ENCODE measurements around the gene NLGN2. TPM values are rescaled to one million over a fixed set of nuclear protein-coding genes. Genes with fewer than 3 reads are reported as not detected.

The NLGN2 gene
- total RNA-seq, 2 donors from 2014 or later = 78.5 to 121 TPM

DNA sequence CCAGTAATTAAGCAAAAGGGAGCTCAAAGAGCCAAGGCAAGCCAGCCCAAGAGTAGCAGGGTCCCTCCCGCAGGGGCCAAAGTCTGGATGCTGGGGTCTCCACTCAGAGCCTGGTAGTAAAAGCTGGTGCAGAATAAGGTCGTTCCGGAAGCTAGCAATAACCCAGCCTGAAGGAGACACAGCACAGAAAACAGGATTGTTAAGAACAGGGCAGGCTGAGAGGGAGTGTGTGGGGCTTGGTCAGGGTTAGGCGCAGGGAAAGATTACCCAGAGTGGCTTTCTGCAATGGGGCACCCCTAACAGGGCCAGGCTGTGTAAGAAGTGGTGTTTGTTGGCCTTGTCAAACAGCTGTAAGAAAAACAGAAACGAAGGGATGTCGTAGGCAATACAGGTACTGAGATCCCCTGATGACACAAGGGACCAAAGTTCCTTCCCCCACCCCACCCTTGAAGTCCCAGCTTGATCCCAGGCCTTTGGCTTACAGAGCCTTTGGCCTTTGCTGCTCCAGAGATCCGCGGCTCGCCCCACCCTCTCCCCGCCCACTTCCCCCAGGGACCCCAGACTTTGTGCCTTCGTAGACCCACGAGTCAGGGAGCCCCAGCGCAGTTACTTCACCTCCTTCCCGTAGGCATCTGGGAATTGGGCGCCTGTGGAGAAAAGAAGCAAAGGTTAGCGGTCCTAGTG is 4.5 kb upstream of the NLGN2 start:
- TF ChIP-seq, protein P1, sequence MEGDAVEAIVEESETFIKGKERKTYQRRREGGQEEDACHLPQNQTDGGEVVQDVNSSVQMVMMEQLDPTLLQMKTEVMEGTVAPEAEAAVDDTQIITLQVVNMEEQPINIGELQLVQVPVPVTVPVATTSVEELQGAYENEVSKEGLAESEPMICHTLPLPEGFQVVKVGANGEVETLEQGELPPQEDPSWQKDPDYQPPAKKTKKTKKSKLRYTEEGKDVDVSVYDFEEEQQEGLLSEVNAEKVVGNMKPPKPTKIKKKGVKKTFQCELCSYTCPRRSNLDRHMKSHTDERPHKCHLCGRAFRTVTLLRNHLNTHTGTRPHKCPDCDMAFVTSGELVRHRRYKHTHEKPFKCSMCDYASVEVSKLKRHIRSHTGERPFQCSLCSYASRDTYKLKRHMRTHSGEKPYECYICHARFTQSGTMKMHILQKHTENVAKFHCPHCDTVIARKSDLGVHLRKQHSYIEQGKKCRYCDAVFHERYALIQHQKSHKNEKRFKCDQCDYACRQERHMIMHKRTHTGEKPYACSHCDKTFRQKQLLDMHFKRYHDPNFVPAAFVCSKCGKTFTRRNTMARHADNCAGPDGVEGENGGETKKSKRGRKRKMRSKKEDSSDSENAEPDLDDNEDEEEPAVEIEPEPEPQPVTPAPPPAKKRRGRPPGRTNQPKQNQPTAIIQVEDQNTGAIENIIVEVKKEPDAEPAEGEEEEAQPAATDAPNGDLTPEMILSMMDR (conservative IDR thresholded peaks at IDR 0.05) = no peak
- DNase-seq = no peak

DNA sequence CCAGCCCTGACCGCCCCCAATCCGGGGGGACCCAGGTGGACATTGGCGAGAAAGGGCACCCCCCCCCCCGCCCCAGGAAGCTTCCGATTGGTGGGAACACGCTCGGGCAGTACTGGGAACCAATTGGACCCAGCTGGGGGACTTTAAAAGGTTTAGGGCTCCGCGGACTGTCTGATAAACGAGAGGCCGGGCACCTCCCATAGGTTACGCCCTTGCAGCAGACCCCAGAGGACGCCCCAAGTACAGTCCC is 4.0 kb upstream of the NLGN2 start:
- Histone ChIP-seq H3K9ac (ENCODE audit: extremely low read depth, low read length, poor library complexity, severe bottlenecking) (peak overlapping the region; percentile 62), H3K4me1 (ENCODE audit: control insufficient read depth, insufficient read depth, low read length) (no peaks in the 10 kb centered on the region), H3K4me3 (ENCODE audit: low read length) (peak overlapping the region; percentile 88), H3K9me3 (ENCODE audit: control insufficient read depth, low read length) (no peaks in the 10 kb centered on the region), H3K27ac (ENCODE audit: low read depth, low read length) (peak overlapping the region; percentile 77), H3K36me3 (ENCODE audit: control insufficient read depth, insufficient read depth, low read length) (peaks cover 7% of the 10 kb centered on the region), H3K27me3 (ENCODE audit: control insufficient read depth, insufficient read depth, low read length, poor library complexity, severe bottlenecking) (no peaks in the 10 kb centered on the region)
- Mint-ChIP-seq H3K27ac (peak overlapping the region; percentile 95), H3K4me3 (peak overlapping the region; percentile 77), H3K4me1 (peaks cover 20% of the 10 kb centered on the region), H3K27me3 (ENCODE audit: insufficient read depth) (peaks cover 9% of the 10 kb centered on the region), H3K36me3 (ENCODE audit: low read depth) (peaks cover 10% of the 10 kb centered on the region), H3K9me3 (no peaks in the 10 kb centered on the region)
- no peak for DNase-seq
- 0% methylated on average over 8 to 13 of the region's 13 CpGs for WGBS, 2 experiments (ENCODE audit: insufficient coverage in 1 of 2, insufficient read length in 1 of 2)
- TF ChIP-seq, protein P1 (conservative IDR thresholded peaks at IDR 0.05) = no peak

More for the DNA sequence above, 4.5 kb upstream of the NLGN2 start:
- Histone ChIP-seq H3K27ac (ENCODE audit: low read depth, low read length) (peak overlapping the region; percentile 77), H3K4me1 (ENCODE audit: control insufficient read depth, insufficient read depth, low read length) (no peaks in the 10 kb centered on the region), H3K27me3 (ENCODE audit: control insufficient read depth, insufficient read depth, low read length, poor library complexity, severe bottlenecking) (no peaks in the 10 kb centered on the region), H3K4me3 (ENCODE audit: low read length) (peak overlapping the region; percentile 88), H3K36me3 (ENCODE audit: control insufficient read depth, insufficient read depth, low read length) (peaks cover 5% of the 10 kb centered on the region), H3K9ac (ENCODE audit: extremely low read depth, low read length, poor library complexity, severe bottlenecking) (peak overlapping the region; percentile 62), H3K9me3 (ENCODE audit: control insufficient read depth, low read length) (no peaks in the 10 kb centered on the region)
- Mint-ChIP-seq H3K27ac (peak overlapping the region; percentile 95), H3K4me1 (peaks cover 20% of the 10 kb centered on the region), H3K27me3 (ENCODE audit: insufficient read depth) (peaks cover 7% of the 10 kb centered on the region), H3K4me3 (peak overlapping the region; percentile 77), H3K36me3 (ENCODE audit: low read depth) (peaks cover 10% of the 10 kb centered on the region), H3K9me3 (no peaks in the 10 kb centered on the region)
- 23 to 50% methylated on average over 6 to 16 of the region's 16 CpGs for WGBS, 2 experiments (ENCODE audit: insufficient coverage in 1 of 2, insufficient read length in 1 of 2)

DNA sequence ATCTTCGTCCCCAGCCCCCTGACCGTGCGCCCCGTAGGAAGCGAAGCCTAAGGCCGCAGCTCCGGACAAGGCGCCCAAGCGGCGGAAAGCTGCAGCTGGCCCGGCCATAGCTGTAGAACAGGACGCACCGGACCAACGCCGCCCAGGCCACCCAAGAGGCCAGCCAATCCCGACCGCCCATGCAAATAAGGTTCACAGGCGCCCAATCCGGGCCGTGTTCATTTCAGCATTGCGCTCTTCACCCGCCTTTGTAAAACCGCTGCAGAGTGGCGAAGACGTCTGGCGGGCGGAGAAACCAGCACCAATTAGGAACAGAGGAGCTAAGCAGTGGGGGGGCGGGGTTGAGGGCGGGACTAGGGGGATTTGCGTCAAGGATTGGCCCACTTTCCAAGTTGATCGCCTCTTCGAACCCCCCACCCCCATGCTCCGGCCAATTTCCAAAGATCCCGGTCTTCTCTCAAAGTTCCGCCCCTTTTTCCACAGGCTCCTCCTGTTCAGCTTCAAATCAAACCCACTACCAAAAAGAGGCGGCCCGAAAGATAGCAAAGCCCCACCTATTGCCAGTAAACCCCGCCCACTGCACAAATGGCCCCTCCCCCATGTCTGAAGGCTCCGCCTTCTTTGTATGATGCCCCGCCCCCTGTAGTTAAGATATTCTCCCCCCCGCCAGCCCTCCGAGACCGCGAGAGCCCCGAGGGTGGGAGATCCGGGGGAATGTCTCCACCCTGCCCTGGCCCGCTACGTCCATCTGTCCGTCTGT is 3.5 kb upstream of the NLGN2 start, which contains the start of gene TMEM256:
TSS of gene TMEM256 (minus strand) at position 121 of the 760 bp plus-strand sequence. CDS start at position 108, 13 bp downstream.
- Mint-ChIP-seq H3K9me3 (no peaks in the 10 kb centered on the region), H3K4me1 (peaks cover 20% of the 10 kb centered on the region), H3K27me3 (ENCODE audit: insufficient read depth) (peaks cover 13% of the 10 kb centered on the region), H3K36me3 (ENCODE audit: low read depth) (peaks cover 14% of the 10 kb centered on the region), H3K4me3 (peak within 1 kb of the TSS; percentile 77), H3K27ac (peak within 1 kb of the TSS; percentile 95)
- H3K9me3 ChIP-seq (ENCODE audit: control insufficient read depth, low read length) = no peaks in the 10 kb centered on the region
- H3K9ac ChIP-seq (ENCODE audit: extremely low read depth, low read length, poor library complexity, severe bottlenecking) = peak within 1 kb of the TSS; percentile 70
- H3K27me3 ChIP-seq (ENCODE audit: control insufficient read depth, insufficient read depth, low read length, poor library complexity, severe bottlenecking) = no peaks in the 10 kb centered on the region
- H3K27ac ChIP-seq (ENCODE audit: low read depth, low read length) = peak within 1 kb of the TSS; percentile 77
- H3K36me3 ChIP-seq (ENCODE audit: control insufficient read depth, insufficient read depth, low read length) = peaks cover 11% of the 10 kb centered on the region
- 0% methylated on average over 18 to 49 of the region's 49 CpGs for WGBS, 2 experiments (ENCODE audit: insufficient coverage in 1 of 2, insufficient read length in 1 of 2)
- peak; percentile 100 for DNase-seq
- H3K4me3 ChIP-seq (ENCODE audit: low read length) = peak within 1 kb of the TSS; percentile 91
- no peaks in the 10 kb centered on the region for H3K4me1 ChIP-seq (ENCODE audit: control insufficient read depth, insufficient read depth, low read length)
- TF ChIP-seq, protein P1 (conservative IDR thresholded peaks at IDR 0.05) = peak; percentile 29
